AG04450 (cell line): ENCODE results near the gene SERINC3. TPM values are rescaled to one million over a fixed set of nuclear protein-coding genes. Genes with fewer than 3 reads are reported as not detected.

Experiments
- CTCF ChIA-PET: fragments of 300-600, 350-600 bp; formaldehyde crosslinking; extraction: SDS; loops from one replicate; lab custom pipeline; 2022; ENCODE audit warnings: antibody characterized with exemption, inconsistent platforms; lab: Charles Lee
- POLR2A ChIA-PET: fragments of 350-600 bp; formaldehyde crosslinking; extraction: SDS; loops from one replicate; lab custom pipeline; 2021; ENCODE audit warnings: antibody characterized with exemption, inconsistent platforms; lab: Yijun Ruan, JAX
- DNase-seq: peaks from one replicate; pipeline ENCODE4 v3.0.0-alpha.2; 2011; ENCODE audit warnings: low read depth, low spot score
- H3K27ac ChIP-seq: one replicate; pipeline ENCODE4 v1.5.1; 2012; ENCODE audit warnings: low read depth, low read length, control low read depth
- H3K27me3 ChIP-seq: one replicate; pipeline ENCODE4 v1.6.0; 2012; ENCODE audit warnings: low read length; ENCODE audit not compliant: control insufficient read depth, insufficient read depth
- H3K4me3 ChIP-seq: 2 replicates; pipeline ENCODE4 v1.5.1; 2011; ENCODE audit warnings: mild to moderate bottlenecking, low read depth, low read length, control low read depth
- H3K9me3 ChIP-seq: 2 replicates; pipeline ENCODE4 v1.5.1; 2012; ENCODE audit warnings: low read length; ENCODE audit not compliant: control insufficient read depth, insufficient read depth
- CTCF ChIP-seq: IDR thresholded peaks from 2 replicates; pipeline ENCODE4 v1.5.1; 2011; ENCODE audit warnings: low read depth, low read length, control low read depth, inconsistent platforms
- polyA plus RNA-seq: library from polyadenylated mRNA; depleted of rRNA; stranded (reverse); fragments of >200 nt; gene quantifications from 2 replicates; pipeline ENCODE4 v1.2.3, GENCODE V29; 2011; rRNA removed
- small RNA-seq: library from RNA; depleted of rRNA; stranded (forward); fragments of <200 nt; gene quantifications from one replicate; pipeline ENCODE3, GENCODE V24; 2012; ENCODE audit warnings: low read depth; ENCODE audit not compliant: insufficient read length

The SERINC3 gene
- polyA plus RNA-seq, 1 experiment, result 173 TPM

GRCh38 chr20:44447827-44448419, 73.9 kb downstream of the SERINC3 start:
- Histone ChIP-seq H3K27me3 (peaks cover 17% of the 10 kb centered on the region), H3K27ac (no peak overlapping the region), H3K4me3 (no peak overlapping the region), H3K9me3 (no peaks in the 10 kb centered on the region)
- no peak for TF ChIP-seq CTCF
- ChIA-PET POLR2A (no interaction called here), CTCF (no interaction called here)
- DNase-seq, result no peak

Small RNAs within 50 kb of the gene (small RNA-seq; reads per million reads assigned to genes)
- gene RPL37AP1, result not detected

Other genes with a start within 250 kb of the SERINC3 start
- gene FITM2, start 210.9 kb downstream of the SERINC3 start, polyA plus RNA-seq, result 4.1 and 4.4 TPM in 2 replicates
- not detected in 2 replicates for gene R3HDML, start 185.0 kb downstream of the SERINC3 start, polyA plus RNA-seq
- 0.04 TPM in 1 of 2 replicates, not detected in the other for gene HNF4A, start 166.4 kb downstream of the SERINC3 start, polyA plus RNA-seq
- 11.2 and 12.6 TPM in 2 replicates for gene TTPAL, start 46.2 kb downstream of the SERINC3 start, polyA plus RNA-seq
- gene PKIG, start 60.5 kb upstream of the SERINC3 start, polyA plus RNA-seq, result 107 and 128 TPM in 2 replicates
- 12.5 and 12.6 TPM in 2 replicates for gene ADA, start 129.6 kb upstream of the SERINC3 start, polyA plus RNA-seq
- gene CCN5, start 193.3 kb upstream of the SERINC3 start, polyA plus RNA-seq, result 0.37 and 0.50 TPM in 2 replicates
- not detected in 2 replicates for gene KCNK15, start 223.8 kb upstream of the SERINC3 start, polyA plus RNA-seq